22Rv1 (cell line): Measurements from ENCODE around the gene FBXO2.

Source experiments
- CTCF ChIP-seq: fragments of 450-650 bp; IDR thresholded peaks from 2 replicates; pipeline ENCODE4 v1.5.1; 2017; ENCODE audit warnings: mild to moderate bottlenecking
- ZFX ChIP-seq: fragments of 450-650 bp; IDR thresholded peaks from 2 replicates; pipeline ENCODE4 v1.6.1; 2017; ENCODE audit warnings: antibody characterized with exemption, borderline replicate concordance

GRCh38 chr1:11613347-11613746 is 40.9 kb downstream of the FBXO2 start:
- TF ChIP-seq CTCF (no peak), ZFX (no peak)
